ENCODE data around the gene LUZP2.

DNA sequence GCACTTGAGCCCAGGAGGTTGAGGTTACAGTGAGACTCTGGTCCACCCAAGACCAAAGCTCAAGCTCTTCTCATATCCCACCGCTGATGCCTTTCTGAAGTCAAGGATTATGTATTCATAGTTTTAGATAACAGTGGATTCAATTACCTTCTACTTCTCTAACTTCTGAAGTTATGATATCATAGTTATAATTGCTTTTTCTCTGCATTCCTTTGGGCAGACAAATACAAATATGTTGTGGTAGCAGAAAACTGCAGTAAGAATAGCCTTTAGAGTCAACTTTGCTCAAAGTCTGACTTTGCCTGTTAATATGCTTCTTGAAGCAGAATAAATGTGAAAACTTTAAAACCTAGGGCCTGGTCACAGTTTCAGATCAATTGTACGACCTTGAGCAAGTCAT is 94.4 kb downstream of the LUZP2 start:
- TF ChIP-seq, protein P1, sequence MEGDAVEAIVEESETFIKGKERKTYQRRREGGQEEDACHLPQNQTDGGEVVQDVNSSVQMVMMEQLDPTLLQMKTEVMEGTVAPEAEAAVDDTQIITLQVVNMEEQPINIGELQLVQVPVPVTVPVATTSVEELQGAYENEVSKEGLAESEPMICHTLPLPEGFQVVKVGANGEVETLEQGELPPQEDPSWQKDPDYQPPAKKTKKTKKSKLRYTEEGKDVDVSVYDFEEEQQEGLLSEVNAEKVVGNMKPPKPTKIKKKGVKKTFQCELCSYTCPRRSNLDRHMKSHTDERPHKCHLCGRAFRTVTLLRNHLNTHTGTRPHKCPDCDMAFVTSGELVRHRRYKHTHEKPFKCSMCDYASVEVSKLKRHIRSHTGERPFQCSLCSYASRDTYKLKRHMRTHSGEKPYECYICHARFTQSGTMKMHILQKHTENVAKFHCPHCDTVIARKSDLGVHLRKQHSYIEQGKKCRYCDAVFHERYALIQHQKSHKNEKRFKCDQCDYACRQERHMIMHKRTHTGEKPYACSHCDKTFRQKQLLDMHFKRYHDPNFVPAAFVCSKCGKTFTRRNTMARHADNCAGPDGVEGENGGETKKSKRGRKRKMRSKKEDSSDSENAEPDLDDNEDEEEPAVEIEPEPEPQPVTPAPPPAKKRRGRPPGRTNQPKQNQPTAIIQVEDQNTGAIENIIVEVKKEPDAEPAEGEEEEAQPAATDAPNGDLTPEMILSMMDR (IDR thresholded peaks at IDR 0.05; ENCODE audit: low read length): no peak
- no peak for TF ChIP-seq EZH2phosphoT487 (IDR thresholded peaks at IDR 0.05; ENCODE audit: low read length)
- no peak for TF ChIP-seq EZH2 (optimal IDR thresholded peaks at IDR 0.05; ENCODE audit: low read depth, low read length)
